ENCODE data around the gene KCNE2.

Gene KCNE2

GRCh38 chr21:34330055-34330454, 33.8 kb upstream of the KCNE2 start:
- Histone ChIP-seq H3K4me3 (ENCODE audit: low read depth, low read length) (no peak overlapping the region), H3K27ac (ENCODE audit: extremely low read depth, low read depth, low read length) (no peak overlapping the region), H3K4me1 (ENCODE audit: control insufficient read depth, insufficient read depth, low read length) (no peaks in the 10 kb centered on the region), H3K9me3 (ENCODE audit: control insufficient read depth, insufficient read depth, low read depth, low read length) (no peaks in the 10 kb centered on the region), H3K36me3 (ENCODE audit: control insufficient read depth in 2 of 2, insufficient read depth in 1 of 2, low read length in 2 of 2) (no peaks in the 10 kb centered on the region)
- ChIA-PET POLR2A (no interaction called here), CTCF (interaction anchor here (0.7 to 1.9 kb wide), 2 partner anchors 11 to 18 kb away, joined by 3 to 11 read pairs; no protein-coding TSS in a partner anchor)
- TF ChIP-seq ZNF214 (tag by site-specific recombination; IDR thresholded peaks at IDR 0.05; ENCODE audit: borderline replicate concordance), result no peak
- TF ChIP-seq YY1 (tag by site-specific recombination; IDR thresholded peaks at IDR 0.05), result no peak
- no peak for TF ChIP-seq ZNF600 (tag by site-specific recombination; IDR thresholded peaks at IDR 0.05)
- no peak for TF ChIP-seq SCRT2 (tag by site-specific recombination; IDR thresholded peaks at IDR 0.05)
- TF ChIP-seq ZNF623 (tag by site-specific recombination; IDR thresholded peaks at IDR 0.05), result no peak
- no peak for TF ChIP-seq TCF7L2 (IDR thresholded peaks at IDR 0.05; ENCODE audit: borderline replicate concordance, low read depth, low read length)
- no peak for TF ChIP-seq ZNF366 (tag by site-specific recombination; conservative IDR thresholded peaks at IDR 0.05)
- TF ChIP-seq ZBTB21 (tag by site-specific recombination; IDR thresholded peaks at IDR 0.05), result no peak
- TF ChIP-seq GLI2 (tag by site-specific recombination; IDR thresholded peaks at IDR 0.05; ENCODE audit: borderline replicate concordance, low read depth), result no peak
- no peak for TF ChIP-seq PBX3 (CRISPR knock-in tag; IDR thresholded peaks at IDR 0.05)
- TF ChIP-seq ZNF521 (tag by site-specific recombination; IDR thresholded peaks at IDR 0.05), result no peak
- no peak for TF ChIP-seq ZNF549 (tag by site-specific recombination; IDR thresholded peaks at IDR 0.05)
- no peak for TF ChIP-seq ZNF670 (tag by site-specific recombination; IDR thresholded peaks at IDR 0.05; ENCODE audit: low read depth)
- TF ChIP-seq ZNF398 (tag by site-specific recombination; IDR thresholded peaks at IDR 0.05), result no peak
- no peak for TF ChIP-seq KLF10 (tag by site-specific recombination; IDR thresholded peaks at IDR 0.05)
- TF ChIP-seq ZNF239 (tag by site-specific recombination; IDR thresholded peaks at IDR 0.05), result no peak
- no peak for TF ChIP-seq ZNF629 (tag by site-specific recombination; IDR thresholded peaks at IDR 0.05)
- no peak for TF ChIP-seq ZNF585B (tag by site-specific recombination; IDR thresholded peaks at IDR 0.05)

GRCh38 chr21:34331726-34332125, 32.1 kb upstream of the KCNE2 start:
- ChIA-PET POLR2A (no interaction called here), CTCF (interaction anchor here (0.9 to 1.9 kb wide), 2 partner anchors 16 to 408 kb away, joined by 3 to 11 read pairs; no protein-coding TSS in a partner anchor)
- TF ChIP-seq ZNF248 (tag by site-specific recombination; IDR thresholded peaks at IDR 0.05) (no peak), SP2 (tag by site-specific recombination; IDR thresholded peaks at IDR 0.05) (no peak), ZNF223 (tag by site-specific recombination; IDR thresholded peaks at IDR 0.05) (no peak), YY1 (tag by site-specific recombination; IDR thresholded peaks at IDR 0.05) (no peak), ZNF521 (tag by site-specific recombination; IDR thresholded peaks at IDR 0.05) (no peak), ZSCAN16 (tag by site-specific recombination; IDR thresholded peaks at IDR 0.05) (no peak), ZNF341 (tag by site-specific recombination; IDR thresholded peaks at IDR 0.05; ENCODE audit: low read depth) (no peak), ZNF624 (tag by site-specific recombination; IDR thresholded peaks at IDR 0.05) (no peak)

More at GRCh38 chr21:34331726-34332125, 32.1 kb upstream of the KCNE2 start:
- Histone ChIP-seq H3K36me3 (ENCODE audit: control insufficient read depth in 2 of 2, insufficient read depth in 1 of 2, low read length in 2 of 2) (no peaks in the 10 kb centered on the region), H3K27ac (ENCODE audit: extremely low read depth, low read depth, low read length) (no peak overlapping the region), H3K4me3 (ENCODE audit: low read depth, low read length) (no peak overlapping the region), H3K4me1 (ENCODE audit: control insufficient read depth, insufficient read depth, low read length) (no peaks in the 10 kb centered on the region), H3K9me3 (ENCODE audit: control insufficient read depth, insufficient read depth, low read depth, low read length) (no peaks in the 10 kb centered on the region)

Data from HEK293 (cell line).